GM18505 (cell line): ENCODE results near the gene ZFP92.
"Not testable (repeated sequence)": the region's sequence is repeated elsewhere in the genome, so short reads cannot be mapped to it uniquely, and the experiment has no call there.

Source experiments
- ATAC-seq: cut with Tn5 transposase; IDR thresholded peaks from one replicate; pipeline ENCODE4 v1.9.1; 2021; ENCODE audit not compliant: unreplicated experiment
- POLR2A ChIP-seq: IDR thresholded peaks from 4 replicates; pipeline ENCODE4 v1.6.1; 2011; ENCODE audit warnings: borderline replicate concordance; ENCODE audit not compliant: insufficient read depth, insufficient read length; ENCODE audit errors: extremely low read depth

ZFP92 gene

GRCh38 chrX:153379508-153379907 lies 31.8 kb upstream of the ZFP92 start:
- no peak for ATAC-seq
- no peak for TF ChIP-seq POLR2A

DNA sequence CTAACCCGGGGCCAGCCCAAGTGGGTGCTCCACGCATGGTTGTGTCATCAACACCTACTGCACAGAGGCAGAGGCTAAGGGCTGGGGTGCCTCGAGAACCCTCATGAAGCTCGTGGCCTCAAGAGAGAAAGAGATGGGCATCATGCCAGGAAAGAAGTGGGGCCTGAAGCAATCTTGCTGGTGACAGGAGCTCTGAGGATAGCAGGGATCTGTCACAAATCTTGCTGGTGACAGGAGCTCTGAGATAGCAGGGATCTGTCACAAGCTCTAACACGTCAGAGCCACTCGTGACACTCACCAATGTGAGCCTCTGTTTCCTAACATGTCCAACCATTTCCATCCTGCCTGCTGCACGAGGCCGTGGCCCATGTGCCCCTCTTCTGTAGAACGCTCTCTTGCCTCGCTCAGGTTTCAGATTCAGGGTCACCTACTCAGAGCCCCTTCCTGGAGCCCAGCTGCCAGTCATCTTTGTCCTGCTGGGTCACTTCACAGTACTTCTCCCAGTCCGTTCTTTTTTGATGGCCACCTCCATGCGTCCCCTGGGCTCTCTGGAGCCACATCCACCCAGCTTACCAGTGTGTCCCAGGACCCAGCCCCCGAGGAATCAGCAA lies 31.2 kb upstream of the ZFP92 start:
- no peak for ATAC-seq
- TF ChIP-seq POLR2A, result no peak

DNA sequence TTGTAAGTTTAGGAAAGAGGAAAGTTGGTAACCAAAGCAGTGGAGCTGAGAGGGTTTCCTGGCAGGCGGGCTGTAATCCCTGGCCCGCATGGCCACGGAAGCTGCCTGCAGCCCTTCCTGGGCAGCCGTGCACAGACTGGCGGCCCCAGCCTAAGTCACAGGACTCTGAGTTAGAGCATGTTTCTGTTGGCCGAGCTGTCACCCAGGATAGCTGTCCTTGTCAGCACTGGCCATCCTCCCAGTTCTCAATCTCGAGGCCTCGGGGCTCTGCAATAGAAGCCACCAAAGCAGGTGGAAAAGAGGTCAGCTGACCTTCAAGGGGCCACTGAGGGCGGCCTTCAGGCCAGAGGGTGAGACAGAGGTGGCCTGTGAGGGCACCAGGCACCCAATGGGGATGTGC lies 30.6 kb upstream of the ZFP92 start:
- no peak for ATAC-seq
- no peak for TF ChIP-seq POLR2A

- TF ChIP-seq POLR2A, result no peak
- ATAC-seq, result no peak
Observed at GRCh38 chrX:153381684-153382532, 29.4 kb upstream of the ZFP92 start.

DNA sequence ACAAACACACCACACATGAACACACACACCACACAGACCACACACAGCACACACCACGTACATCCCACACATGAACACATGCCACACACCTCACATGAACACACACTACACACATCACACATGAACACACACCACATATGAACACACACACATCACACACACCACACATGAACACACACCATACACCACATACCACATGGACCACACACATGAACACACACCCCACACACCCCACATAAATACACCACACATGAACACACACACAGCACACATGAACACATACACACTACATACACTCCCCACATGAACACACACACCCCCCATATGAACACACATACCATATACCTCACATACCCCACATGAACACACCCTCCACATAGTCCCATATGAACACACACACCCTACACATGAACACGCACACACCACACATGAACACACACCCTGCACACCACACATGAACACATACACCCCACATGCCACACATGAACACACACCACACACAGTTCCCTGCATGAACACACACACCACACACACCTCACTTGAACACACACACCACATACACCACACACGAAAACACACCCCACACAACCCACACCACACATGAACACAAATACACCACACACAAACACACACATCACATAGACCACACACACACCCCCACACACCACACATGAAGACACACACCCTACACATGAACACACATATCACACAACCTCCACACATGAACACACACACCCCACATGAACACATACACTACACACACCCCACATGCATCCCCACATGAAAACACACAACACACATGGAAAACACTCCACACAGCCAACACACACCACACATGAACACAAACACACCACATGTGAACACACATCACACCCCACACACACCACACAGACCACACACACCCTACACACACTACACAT lies 28.4 kb upstream of the ZFP92 start:
- no peak for TF ChIP-seq POLR2A
- no peak for ATAC-seq

DNA sequence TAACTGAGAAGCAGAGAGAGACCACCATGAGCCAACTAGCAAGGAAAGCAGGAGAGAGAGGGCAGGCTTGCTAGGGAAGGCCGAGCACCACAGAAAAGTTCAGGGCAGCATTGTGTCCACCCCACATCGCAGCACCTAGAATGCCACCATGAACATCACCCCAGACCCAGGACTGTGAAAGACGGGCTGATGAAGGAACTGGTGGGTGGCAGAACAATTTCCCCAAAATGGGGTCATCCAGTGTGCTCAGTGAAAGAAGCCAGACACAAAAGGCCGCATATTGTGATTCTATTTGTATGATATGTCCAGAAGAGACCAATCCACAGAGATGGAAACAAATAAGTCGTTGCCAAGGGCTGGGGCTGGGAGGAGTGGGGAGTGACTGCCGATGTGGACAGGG lies 26.9 kb upstream of the ZFP92 start:
- TF ChIP-seq POLR2A, result no peak
- ATAC-seq, result no peak

GRCh38 chrX:153384973-153385372 lies 26.3 kb upstream of the ZFP92 start:
- not testable (repeated sequence) for ATAC-seq

GRCh38 chrX:153386097-153386496 lies 25.2 kb upstream of the ZFP92 start:
- no peak for ATAC-seq
- TF ChIP-seq POLR2A, result no peak

GRCh38 chrX:153387345-153387744 lies 23.9 kb upstream of the ZFP92 start:
- TF ChIP-seq POLR2A, result no peak
- ATAC-seq, result no peak

DNA sequence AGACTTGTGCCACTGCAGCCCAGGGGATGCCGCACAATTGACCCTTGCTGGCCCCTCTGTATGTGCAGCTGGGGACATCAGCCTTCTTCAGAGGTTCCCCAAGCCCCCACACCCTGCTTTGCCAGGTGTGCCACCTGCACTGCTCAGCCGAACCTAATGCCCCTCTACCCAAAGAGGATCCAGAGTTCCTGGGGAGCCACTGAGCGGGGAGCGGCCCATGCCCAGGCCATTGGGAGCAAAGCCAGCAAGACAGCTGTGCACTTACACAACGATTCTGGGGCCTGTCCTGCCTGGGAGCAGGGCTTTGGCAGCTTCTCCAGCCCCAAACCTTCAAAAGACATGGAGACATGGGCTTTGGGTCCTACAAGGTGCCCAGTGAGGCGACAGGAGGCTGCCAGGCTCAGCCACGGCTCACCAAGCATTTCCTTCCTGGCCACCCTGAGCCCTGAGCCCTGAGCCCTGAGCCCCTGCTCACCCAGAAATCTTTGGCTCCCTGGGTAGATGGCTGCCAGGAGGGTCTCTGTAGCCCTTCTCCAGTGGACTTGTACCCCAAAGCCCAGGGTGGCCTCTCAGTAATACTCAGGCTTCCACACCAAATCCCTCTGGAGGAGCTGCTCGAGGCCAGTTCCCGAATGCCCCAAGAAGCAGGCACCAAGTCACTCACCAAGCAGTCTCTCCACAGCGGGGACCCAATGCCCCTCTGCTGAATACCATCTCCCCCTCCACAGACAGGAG lies 23.1 kb upstream of the ZFP92 start:
- ATAC-seq, result no peak
- no peak for TF ChIP-seq POLR2A

DNA sequence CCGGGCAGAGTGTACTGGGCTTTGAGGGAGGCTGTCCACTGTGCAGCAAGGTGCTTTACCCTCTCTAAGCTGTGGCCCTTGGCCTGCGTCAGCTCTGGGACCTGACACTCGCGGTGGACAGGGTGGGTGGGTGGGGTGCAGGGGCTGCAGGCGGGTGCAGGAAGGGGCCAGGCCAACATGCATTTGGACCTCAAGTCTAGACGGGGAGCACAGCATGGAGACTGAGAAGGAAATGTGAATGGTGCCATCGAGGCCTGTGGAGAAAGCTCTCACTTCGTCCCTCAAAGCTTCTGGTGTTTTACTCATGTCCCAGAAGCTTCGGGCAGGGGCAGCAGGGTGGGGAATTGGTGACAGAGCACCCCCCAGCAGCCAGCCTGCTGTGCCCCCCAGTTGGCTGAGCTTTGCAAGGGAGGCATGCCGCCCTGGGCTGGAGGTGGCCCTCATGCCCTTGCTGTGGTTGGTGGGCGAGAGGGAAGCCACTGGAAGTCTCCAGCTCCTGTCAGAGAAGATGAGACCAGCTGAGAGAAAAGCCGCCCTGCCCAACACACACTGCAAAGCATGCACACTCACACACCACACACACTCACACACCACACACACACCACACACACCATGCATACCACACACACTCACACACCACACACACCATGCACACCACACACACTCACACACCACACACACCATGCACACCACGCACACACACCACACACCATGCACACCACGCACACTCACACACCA lies 22.4 kb upstream of the ZFP92 start:
- no peak for TF ChIP-seq POLR2A

GRCh38 chrX:153389460-153389768 lies 21.9 kb upstream of the ZFP92 start:
- ATAC-seq, result not testable (repeated sequence)

More for the DNA sequence above, 22.4 kb upstream of the ZFP92 start:
- ATAC-seq, result no peak
